NCI-H510A treated with DMSO at 0.1 percent for 48 hours (cell line): ENCODE results near the gene KIRREL3.
A peak's percentile ranks its signal among the peaks of the same experiment; 100 is the strongest.

Experiments used
- DNase-seq: peaks from one replicate; lab custom pipeline; 2025; lab: John Stamatoyannopoulos, UW

Gene KIRREL3

DNA sequence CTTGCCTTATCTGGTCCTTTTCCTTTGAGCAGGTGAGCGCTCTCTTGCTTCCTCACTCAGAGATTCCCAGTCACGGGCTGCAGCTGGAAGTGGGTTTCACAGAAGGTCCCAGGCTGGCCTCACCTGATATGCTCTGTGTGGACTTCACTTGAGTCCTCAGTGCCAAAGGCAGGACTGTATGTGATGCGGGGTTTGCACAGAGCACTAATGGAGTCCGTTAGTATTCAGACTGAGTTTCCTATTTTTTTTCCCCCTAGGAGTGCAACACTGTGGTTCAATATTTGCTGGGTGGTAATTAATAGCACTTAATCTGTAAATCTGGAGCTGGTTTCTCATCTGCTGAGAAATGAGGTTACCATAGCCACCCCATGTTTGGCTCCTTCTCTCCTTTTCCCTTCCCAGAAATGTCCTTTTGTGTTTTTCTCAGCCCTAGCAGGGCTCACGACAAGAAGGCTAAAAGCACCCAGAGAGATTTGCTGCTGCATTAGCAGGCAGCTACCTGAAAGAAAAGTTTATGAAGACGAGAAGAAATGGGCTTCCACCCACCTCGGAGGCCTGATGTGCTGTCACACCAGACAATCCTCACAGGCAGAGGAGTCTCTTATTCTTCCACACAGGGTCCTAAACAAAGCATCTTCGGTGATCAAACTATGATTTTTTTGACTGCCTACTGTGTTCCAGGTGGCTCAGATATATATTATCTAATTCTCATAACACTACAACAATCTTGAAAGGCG, 262.1 kb downstream of the KIRREL3 start:
- DNase-seq, result no peak

DNA sequence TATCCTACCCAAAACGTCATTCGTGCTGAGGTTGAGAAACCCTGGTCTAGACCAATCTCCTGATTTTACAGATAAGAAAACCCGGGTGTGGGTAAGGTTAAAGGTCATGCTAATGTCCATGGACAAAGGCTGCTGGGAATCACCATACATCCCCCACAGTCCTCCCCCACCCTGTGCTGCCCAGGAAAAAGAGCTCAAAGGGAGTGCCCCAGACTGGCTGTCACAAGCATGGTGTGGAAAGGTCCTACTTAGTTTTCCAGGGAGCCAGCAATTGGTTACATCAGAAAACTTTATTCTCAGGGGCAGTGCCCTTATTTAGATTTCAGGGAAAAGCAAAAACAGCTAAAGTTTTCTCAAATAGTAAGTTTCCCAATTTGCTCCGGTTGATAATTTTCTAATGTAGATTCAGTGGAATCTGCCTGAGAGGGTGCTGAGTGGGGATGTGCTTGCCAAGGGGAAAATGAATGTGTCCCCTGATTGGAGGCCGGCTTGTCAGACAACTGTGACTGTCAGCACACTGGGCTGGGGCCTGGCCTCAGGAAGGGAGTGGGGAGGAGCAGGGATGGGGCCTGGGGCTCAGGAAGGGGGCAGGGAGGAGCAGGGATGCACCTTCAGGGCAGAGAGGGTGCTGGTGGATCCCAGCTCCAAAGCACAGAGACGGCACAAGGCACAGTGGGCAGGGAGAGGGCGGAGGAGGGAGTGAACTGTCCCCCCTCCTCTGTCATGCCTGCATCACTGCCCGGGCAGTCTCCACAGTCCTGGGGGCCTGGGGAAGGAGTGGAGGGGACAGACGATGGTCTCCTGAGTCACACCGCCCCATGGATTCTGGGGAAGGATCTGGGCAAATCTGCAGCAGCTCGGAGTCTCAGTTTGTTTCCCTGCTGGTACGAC, 263.6 kb downstream of the KIRREL3 start:
- no peak for DNase-seq

DNA sequence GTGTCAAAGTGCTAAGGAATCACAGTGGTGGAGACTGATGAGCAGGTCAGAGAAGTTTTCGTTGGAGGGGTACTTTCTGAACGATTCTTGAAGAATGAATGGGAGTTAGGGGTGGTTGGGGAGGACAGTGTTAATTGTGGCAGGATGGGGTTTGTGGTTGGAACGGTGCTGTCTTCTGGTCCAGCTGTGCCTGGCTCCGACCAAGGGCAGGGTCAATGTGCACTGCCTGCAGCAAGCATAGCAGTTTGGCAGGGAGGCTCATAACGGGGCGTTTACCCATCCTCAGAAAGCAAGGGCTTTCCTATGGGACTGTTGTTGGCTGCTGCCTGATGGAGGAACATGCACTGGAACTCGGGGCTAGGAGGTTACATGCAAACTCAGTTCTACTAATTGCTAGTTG, 265.8 kb downstream of the KIRREL3 start:
- DNase-seq, result no peak

DNA sequence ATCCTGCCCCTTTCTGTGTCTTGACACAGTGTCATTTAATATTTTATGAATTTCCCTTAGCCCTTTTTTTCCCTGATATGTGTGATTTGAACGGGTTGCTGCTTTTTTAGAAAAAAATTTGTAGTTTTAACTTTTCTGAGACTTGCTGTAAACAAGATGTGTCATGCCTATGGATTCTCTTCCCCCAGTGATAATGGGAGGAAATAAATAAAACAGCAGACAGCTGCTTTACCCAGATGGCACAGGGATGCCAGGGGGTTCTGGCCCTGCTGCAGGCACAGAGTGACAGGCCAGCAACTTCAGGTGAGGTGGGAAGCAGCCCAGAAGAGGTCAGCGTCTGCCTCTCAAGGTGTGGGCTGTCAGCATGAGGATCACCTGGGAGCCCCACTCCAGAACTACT, 266.9 kb downstream of the KIRREL3 start:
- no peak for DNase-seq

DNA sequence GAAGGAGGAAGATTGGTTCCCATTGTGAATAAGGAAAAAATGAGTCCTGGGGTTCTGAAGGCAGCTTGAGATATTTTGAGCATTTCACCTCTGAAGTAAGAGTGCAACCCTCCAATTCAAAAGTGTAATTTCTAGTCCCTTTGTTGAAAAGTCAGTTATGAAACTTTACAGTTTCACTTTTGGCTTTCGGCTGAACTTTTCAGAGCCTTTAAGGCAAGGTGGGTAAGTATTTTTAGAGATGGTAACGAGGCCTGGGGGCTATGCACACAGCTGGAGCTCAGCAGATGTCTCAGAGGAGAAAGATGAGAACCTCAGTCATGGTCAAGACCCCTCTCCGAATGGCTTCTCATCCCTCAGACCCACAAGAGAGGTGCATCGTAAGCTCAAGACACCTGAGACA, 267.6 kb downstream of the KIRREL3 start:
- no peak for DNase-seq

DNA sequence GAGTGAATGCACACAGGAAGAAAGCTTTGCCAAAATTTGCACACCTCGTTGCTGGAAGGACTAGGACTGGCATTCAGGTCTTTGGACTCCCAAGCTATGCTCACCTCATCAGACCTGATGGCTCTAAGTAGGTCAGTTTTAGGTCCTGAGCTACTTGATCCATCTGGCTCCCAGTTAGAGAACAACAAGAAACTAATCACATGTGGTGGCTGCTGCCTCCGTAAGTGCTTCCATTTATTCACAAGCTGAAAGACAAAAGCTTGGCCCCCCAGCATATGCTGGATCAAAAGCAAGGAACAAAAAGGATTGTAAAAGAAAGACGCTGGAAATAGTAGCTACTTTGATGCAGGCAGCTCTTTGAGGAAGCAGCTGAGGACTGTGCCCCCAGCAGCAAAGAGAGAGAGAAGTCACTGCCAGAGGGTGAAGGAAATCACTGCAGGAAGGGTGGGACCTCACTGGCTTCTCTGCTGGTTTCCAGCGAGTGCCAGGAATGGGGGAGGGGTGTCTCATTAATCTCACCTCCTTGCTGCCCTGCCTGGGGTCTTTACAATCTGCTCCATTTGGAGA, 268.9 kb downstream of the KIRREL3 start:
- DNase-seq, result no peak

DNA sequence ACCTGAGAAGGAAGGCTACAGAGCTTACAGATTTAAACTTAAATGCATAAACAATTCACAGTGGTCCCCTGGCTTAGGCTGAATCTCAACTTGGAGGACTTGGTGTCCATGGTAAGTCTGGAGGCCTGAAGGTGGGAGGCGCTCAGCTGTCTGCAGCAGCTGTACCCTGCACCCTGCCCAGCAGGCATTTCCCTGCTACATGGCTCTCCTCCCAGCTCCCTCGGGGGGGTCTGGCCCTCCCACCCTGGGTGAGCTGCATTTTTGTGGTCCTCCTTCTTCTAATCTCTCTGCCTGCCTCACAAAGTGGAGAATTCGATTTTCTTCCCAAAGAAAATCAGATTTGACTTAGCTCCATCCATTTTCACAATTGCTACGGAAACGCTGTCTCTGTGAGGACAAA, 273.2 kb downstream of the KIRREL3 start:
- no peak for DNase-seq

DNA sequence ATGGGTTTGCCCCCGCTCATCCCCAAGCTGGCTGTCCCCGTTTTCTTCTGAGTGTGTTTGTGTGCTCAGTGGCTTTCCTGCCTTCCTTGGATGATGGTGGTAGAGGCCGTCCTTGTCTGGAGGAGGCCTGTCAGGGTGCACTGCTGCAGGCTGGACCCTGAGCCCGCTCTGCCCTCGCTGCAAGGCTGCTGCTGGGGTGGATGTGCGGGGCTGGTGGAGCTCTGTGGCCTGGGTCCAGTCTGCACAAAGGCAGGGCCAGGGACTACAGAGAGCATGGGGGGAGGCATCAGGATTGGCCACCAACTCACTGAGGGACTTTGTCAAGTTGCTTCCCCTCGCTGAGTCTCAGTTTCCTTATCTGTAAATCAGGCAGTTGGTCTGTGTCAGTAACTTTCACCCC, 275.0 kb downstream of the KIRREL3 start:
- no peak for DNase-seq

DNA sequence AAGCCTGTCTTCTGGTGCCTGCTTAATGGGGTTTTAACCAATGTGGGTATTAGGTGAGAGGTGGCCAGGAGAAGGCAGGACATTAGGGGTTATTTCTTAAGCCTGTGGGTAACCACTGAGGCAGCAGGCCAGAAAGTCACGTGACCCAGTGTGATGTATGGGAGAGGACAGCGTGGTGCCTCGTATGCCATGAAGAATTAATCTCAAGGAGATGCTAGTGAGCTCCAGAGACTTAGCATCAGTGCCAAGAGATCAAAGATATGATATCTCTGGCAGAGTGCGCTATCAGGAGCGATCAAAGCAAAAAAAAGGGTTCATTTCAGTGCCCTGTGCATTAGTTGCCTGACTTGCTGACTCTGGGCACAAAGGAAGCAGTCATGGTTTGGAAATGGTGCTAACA, 275.5 kb downstream of the KIRREL3 start:
- DNase-seq, result no peak

DNA sequence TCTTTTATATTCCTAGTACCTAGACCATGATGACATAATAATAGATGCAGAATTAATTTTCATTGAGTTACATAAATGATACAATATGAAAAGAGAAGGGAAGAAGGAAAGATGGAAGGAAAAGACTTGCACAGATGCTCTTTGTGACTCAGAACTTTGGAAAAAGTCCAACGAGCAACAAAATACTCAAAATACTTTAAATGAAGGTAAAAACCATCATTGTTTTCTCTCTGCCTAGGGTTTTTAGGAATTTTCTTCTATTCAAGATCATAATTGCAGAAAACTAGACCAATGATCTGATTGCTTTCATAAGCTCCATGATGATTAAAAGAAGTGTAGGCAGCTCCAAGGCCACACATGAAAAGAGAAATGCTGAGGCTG, 276.9 kb downstream of the KIRREL3 start:
- no peak for DNase-seq

DNA sequence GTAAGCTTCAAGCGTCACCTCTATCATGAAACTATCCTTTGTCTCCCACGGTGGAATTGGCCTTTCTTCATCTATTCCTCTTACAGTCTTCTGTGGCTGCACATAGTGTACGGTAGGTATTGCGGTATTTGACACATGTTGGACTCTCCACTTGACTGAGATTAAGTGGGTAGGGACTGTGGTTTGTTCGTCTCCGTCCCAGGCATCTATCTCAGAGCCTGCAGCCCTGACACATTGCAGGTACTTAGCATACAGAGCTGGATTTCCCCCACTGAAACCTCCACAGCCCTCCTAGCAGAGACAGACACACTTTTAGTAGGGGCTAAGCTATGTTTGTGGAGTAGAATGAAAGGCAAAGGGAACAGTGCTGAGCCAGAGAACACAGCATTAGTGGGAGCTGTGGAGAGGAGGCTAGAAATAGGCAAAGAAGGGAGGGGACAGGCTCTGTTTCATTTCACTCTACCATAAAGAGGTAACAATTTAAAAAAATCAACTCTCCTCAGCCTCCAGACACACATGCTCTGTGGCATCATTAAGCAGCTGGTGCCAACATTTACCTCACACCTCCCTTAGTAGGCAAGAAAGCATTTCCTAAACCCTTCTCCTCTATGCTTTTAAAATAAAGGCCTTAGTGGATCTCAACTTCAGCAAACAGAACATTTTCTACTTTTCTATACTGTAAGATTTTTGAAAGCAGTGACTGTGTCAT, 277.5 kb downstream of the KIRREL3 start:
- no peak for DNase-seq

DNA sequence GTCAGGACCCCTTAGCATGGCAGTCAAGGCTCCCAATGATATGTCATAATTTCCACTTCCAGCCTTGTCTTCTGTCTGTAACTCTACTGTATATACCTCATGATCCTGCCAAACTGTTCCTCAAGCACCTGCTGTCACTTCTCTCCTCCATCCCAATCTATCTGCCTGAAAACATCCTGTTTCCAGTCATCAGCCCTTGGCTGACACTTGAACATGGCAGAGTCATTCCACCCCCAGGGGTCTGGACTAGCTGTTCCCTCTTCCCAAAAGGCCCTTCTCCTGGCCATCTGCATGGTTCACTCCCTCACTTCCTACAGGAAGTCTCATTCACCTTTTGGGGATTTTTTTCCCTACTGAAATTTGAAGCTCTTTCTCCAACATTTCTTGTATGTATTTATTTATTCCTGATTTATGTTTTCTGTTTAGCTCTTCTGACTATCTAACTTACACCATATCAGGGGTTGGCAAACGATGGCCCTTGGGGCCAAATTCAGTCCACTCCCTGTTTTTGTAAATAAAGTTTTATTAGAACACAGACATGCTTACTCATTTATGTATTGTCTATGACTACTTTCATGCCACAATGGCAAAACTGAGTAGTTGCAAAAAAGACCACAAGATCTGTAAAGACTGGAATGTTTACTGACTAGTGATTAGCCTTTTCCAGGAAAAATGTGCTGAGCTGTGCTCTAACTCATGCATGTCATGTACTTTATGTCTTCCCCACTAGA, 278.4 kb downstream of the KIRREL3 start:
- no peak for DNase-seq

DNA sequence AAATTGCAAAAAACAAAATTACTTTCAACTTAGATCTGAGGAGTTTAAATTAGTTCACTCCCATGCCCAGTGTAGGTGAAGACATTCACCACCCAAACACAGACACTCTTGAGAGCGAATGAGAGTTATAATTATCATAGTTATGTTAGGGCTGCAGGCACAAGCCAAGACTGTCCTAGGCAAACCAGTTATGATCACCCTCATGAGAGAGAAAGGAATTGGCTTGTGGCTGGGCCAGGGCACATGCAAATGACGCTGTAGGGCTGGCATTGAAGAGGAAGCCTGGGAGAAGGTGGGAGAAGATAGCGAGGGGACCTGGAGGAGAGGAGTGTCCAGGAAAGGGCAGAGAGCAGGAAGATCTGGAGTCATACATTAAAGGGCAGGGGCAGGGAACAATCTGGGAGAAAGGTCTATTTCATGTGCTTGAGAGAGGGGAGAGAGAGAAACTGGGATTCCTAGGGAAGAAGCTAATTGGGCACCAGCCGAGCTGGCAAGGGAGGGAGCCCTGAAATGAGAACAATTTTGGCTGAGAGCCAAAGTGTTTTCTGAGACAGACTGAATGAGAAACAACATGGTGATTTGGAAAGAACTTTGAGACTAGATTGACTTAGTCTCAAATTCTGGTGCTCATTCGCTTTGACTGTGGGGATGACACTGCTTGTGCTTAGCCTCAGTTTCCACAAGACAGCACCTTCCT, 279.9 kb downstream of the KIRREL3 start:
- no peak for DNase-seq

DNA sequence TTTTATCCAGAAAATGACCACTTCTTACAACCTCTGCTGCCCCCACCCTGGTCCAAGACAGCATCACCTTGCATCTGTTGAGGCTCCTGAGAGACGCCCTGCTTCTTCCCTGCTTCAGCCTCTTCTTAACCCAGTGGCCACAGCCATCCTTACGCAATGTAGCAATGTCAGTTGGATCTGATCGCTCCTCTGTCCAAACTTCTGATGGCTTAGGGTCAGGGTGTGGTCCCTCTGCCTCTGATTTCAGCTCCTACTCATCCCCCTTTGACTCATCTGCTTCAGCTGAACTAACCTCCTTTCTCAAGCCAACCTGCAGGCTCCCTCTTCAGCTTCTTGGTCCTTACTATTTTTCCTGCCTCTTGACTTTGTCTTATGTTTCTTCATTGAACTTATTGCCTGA, 280.8 kb downstream of the KIRREL3 start:
- DNase-seq, result no peak

DNA sequence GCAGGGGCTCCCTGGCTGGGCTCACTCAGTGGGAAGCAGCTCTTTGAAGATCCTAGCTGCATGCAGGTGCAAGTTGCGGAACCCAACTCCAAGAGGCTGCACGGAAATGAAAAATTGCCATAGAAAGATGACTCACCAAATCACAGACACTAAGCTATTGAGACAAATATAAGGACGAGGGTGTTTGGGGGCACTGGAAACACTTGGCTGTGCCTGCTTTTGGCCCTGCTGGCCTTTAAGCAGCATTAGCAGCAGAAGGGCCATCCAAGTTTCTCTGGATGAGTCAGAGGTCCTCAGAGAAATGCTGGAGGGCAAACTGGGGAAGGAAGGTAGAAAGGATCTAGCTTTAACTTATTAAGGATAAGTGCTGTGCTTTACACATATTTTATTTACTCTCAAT, 282.3 kb downstream of the KIRREL3 start:
- DNase-seq, result no peak

DNA sequence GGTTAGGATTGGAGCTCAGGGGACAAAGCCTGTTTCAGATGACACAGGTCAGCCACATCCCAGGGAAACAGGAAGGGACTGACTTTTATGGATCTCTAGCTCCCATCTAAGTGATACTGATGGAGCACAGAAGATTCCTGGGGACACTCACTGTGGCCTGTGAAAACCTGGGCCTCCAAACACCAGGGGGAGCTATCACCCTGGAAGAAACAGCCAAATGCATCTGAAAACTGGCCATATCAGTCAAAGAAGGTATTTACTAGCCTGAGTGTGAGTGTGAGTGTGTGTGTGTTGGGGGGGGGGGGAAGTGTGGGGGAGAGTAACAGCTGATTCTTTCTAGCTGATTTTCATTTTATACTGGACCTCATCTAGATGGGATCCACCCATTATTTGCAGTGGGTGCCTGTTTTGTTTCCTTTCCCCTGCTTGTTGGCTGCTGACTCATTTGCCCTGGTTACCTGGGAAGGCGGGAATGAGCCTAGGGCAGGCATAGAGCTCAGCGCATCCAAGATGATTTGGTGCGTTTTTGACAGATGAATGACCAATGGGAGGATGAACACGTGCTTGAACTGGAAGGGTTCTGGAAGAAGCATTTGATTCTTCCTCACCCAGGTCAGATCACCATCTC, 284.0 kb downstream of the KIRREL3 start:
- DNase-seq, result peak; percentile 20

DNA sequence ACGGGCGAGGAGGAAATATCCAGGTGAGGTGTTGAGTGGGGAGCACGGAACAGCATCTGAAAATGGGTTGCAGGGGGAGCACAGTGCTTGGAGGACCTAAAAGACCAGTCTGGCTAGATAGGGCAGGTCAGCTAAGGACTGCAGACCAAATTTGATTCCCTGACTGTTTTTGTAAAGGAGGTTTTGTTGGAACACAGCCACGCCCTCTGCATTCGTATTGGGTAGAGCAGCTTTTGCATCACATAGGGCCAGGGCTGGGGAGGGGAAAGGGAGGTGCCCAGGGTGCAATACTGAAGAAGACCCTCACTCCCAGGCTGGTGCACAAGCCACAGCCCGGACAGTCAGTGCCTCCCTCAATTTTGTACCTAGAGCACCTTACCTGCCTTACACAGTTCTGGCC, 286.8 kb downstream of the KIRREL3 start:
- no peak for DNase-seq

DNA sequence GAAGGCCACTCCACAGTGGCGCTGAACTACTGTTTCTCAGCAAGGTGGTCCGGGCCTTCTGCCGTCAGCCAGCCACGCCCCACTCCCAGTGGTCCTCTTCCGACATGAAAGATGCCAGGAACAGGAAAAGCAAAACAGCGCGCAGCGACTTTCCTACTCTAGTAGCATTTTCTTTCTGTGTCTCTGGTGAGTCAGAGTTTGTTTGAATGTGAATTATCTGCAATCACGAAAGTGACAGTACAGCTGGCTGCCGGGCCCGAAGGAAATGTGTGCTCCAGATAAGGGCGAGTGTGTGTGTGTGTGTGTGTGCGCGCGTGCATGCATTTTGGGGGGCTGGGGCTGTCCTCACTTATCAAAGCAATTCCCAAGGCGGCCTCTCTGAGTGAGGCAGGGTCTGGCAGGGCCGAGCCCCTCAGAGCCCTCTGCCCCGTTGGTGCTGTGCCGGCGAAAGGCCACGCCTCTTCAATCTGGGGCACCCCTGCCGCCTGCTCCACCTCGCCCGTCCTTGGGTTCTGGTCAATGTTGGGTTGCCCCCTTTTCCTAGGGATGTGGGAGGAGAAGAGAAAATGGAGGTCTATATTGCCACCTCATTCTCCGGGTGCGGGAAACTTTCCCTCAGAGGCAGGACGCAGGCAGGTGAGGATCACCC, 288.5 kb downstream of the KIRREL3 start:
- no peak for DNase-seq

DNA sequence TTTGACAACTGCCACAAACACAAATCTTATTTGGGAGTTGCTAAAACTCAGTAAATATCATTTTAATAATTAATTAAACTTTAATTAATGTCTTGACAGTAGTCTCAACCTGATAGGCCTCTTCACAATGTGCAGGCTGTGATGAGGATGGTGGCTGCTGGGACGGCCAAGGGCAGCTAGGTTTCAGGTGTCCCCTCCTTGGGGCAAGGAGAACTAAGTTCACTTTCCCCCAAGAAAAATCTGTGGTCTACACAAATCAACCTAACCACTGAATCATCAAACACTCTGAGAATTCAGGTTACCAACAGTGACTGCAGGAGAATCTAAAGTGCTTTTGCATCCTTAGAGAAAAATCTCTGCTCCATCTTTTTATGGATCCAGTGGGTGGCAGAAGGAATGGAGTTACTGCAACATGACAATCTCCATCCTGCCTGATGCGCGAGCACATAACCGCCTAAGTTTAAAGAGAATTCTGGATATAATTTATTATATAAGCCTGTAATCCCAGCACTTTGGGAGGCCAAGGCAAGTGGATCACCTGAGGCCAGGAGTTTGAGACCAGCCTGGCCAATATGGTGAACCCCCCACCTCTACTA, 289.7 kb downstream of the KIRREL3 start:
- no peak for DNase-seq

DNA sequence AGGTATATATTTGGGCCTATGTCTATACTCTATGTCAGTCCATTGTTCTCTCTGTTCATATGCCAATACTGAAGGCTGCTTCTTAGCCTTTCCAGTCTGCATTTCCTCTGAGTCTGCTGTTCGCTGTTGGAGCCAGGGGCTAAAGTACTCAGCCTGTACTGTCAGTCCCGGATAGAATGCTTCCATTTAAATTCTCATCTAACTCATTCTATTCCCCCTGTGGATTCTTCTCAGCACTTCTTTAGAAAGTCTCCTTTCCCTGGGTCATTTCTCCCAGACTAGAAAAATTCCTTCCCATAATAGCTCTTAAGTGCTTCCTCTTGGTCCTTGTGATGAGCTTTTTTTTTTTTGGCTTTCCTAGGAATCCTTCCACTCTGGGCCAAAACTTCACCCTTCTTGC, 293.1 kb downstream of the KIRREL3 start:
- no peak for DNase-seq
